HepG2 (cell line): ENCODE data around the gene DHRS1. TPM values are rescaled to one million over a fixed set of nuclear protein-coding genes. Genes with fewer than 3 reads are reported as not detected.

Experiments used
- ATAC-seq: fragments of 200-7000 bp; cut with Tn5 transposase; 3 replicates; pipeline ENCODE4 v1.9.1; 2020; ENCODE audit warnings: mild to moderate bottlenecking, moderate library complexity
- BruUV-seq: library from RNA; stranded (reverse); fragments of 400-500 nt; replicated peaks from 2 replicates; lab custom pipeline; 2021; lab: Mats Ljungman, UMichigan
- CTCF ChIA-PET: fragments of 300-600 bp; formaldehyde crosslinking; extraction: SDS; loops from one replicate; lab custom pipeline; 2021; ENCODE audit warnings: low total read pairs, inconsistent platforms, low intra/inter-chr PET ratio; lab: Yijun Ruan, JAX
- POLR2A ChIA-PET: fragments of 350-600 bp; sonication (Branson Sonifier 250); formaldehyde crosslinking; loops from one replicate; lab custom pipeline; 2020; ENCODE audit warnings: antibody characterized with exemption, inconsistent platforms; lab: Yijun Ruan, JAX
- DNase-seq: peaks from one replicate; pipeline ENCODE4 v3.0.0-alpha.2; 2015; ENCODE audit warnings: low spot score
- FAIRE-seq: peaks from 3 replicates; lab custom pipeline; 2011; peaks lifted over from hg19 to GRCh38; lab: Jason Lieb, UNC
- H2AFZ ChIP-seq: one replicate; pipeline ENCODE4 v1.6.1; 2011; ENCODE audit warnings: low read length, inconsistent platforms
- H3K27ac ChIP-seq: fragments of 300-600 bp; 3 replicates; pipeline ENCODE4 v1.8.0; 2011; ENCODE audit warnings: mixed run types, mild to moderate bottlenecking, mixed read lengths, low read length, inconsistent platforms; ENCODE audit not compliant: insufficient read depth; ENCODE audit errors: extremely low read length
- H3K27me3 ChIP-seq, 2 experiments: fragments of 200-600 bp in 1 of 2; 2 replicates in 1 of 2; 3 replicates in 1 of 2; pipeline versions ENCODE4 v1.6.0 to v1.8.0; 2011; ENCODE audit warnings: low read length in 2 of 2, mild to moderate bottlenecking in 2 of 2, moderate library complexity in 2 of 2, inconsistent platforms in 1 of 2; ENCODE audit not compliant: insufficient read depth in 2 of 2, control insufficient read depth in 1 of 2
- H3K36me3 ChIP-seq, 2 experiments: fragments of 200-600 bp in 1 of 2; replicated peaks in 1 of 2; 2 replicates in 1 of 2; 3 replicates in 1 of 2; pipeline versions ENCODE4 v1.5.1 to v1.8.0; 2011; ENCODE audit warnings: low read length in 2 of 2, inconsistent platforms in 1 of 2; ENCODE audit not compliant: insufficient read depth in 2 of 2, control insufficient read depth in 1 of 2
- H3K4me1 ChIP-seq: 2 replicates; pipeline ENCODE4 v1.5.1; 2012; ENCODE audit warnings: low read length, inconsistent platforms; ENCODE audit not compliant: insufficient read depth
- H3K4me2 ChIP-seq: 2 replicates; pipeline ENCODE4 v1.6.0; 2011; ENCODE audit warnings: low read depth, low read length, inconsistent platforms
- H3K4me3 ChIP-seq, 3 experiments: fragments of 200-600 bp in 1 of 3; sonication (generic), shearing (Covaris generic) in 1 of 3; replicated peaks in 1 of 3; 2 replicates each; pipeline ENCODE4 v1.5.1; 2011 to 2016; ENCODE audit warnings: low read length in 3 of 3, inconsistent platforms in 2 of 3, low read depth in 2 of 3, mild to moderate bottlenecking in 2 of 3, control low read depth in 1 of 3, mixed read lengths in 1 of 3; ENCODE audit not compliant: insufficient read depth in 1 of 3
- H3K79me2 ChIP-seq: one replicate; pipeline ENCODE4 v1.6.1; 2011; ENCODE audit warnings: low read length, inconsistent platforms; ENCODE audit not compliant: insufficient read depth
- H3K9ac ChIP-seq: 2 replicates; pipeline ENCODE4 v1.6.0; 2011; ENCODE audit warnings: mild to moderate bottlenecking, low read depth, low read length, inconsistent platforms; ENCODE audit not compliant: insufficient read depth
- H3K9me3 ChIP-seq: 2 replicates; pipeline ENCODE4 v1.5.1; 2012; ENCODE audit warnings: mild to moderate bottlenecking, low read length
- H4K20me1 ChIP-seq: 2 replicates; pipeline ENCODE4 v1.6.0; 2011; ENCODE audit warnings: inconsistent platforms, mild to moderate bottlenecking, low read length, moderate library complexity; ENCODE audit not compliant: insufficient read depth
- ARNTL ChIP-seq: sonication (generic); formaldehyde crosslinking; IDR thresholded peaks from 2 replicates; pipeline ENCODE4 v1.4.0; 2020; ENCODE audit warnings: mild to moderate bottlenecking, missing genetic modification reagents
- GTF3A ChIP-seq: sonication (generic); formaldehyde crosslinking; conservative IDR thresholded peaks from 2 replicates; pipeline ENCODE4 v1.4.0; 2020; ENCODE audit warnings: mild to moderate bottlenecking, missing genetic modification reagents
- RBFOX2 ChIP-seq: fragments of 200-400 bp; formaldehyde crosslinking; IDR thresholded peaks from 2 replicates; pipeline ENCODE4 v1.6.1; 2017; ENCODE audit warnings: low read depth, mild to moderate bottlenecking, low read length
- SATB2 ChIP-seq: sonication (generic); formaldehyde crosslinking; IDR thresholded peaks from 2 replicates; pipeline ENCODE4 v1.5.0; 2020; ENCODE audit warnings: missing genetic modification reagents
- SMYD3 ChIP-seq: sonication (generic); formaldehyde crosslinking; IDR thresholded peaks from 2 replicates; pipeline ENCODE4 v1.8.1; 2023; ENCODE audit warnings: mild to moderate bottlenecking, missing genetic modification reagents
- SRSF4 ChIP-seq: fragments of 200-400 bp; formaldehyde crosslinking; IDR thresholded peaks from one replicate; pipeline ENCODE4 v1.6.1; 2018; ENCODE audit warnings: mild to moderate bottlenecking, low read depth, low read length, moderate library complexity; ENCODE audit not compliant: poor library complexity, severe bottlenecking
- U2AF1 ChIP-seq: fragments of 200-400 bp; formaldehyde crosslinking; optimal IDR thresholded peaks from 2 replicates; pipeline ENCODE3; 2017; ENCODE audit warnings: mild to moderate bottlenecking, low read depth, low read length
- ZFP90 ChIP-seq: sonication (generic); formaldehyde crosslinking; IDR thresholded peaks from 2 replicates; pipeline ENCODE4 v1.8.0; 2022; ENCODE audit warnings: missing genetic modification reagents, mild to moderate bottlenecking, inconsistent platforms, borderline replicate concordance
- ZKSCAN1 ChIP-seq: fragments of 150-350 bp; IDR thresholded peaks from 2 replicates; pipeline ENCODE4 v1.6.1; 2014; ENCODE audit warnings: low read length
- ZNF253 ChIP-seq: sonication (generic); formaldehyde crosslinking; IDR thresholded peaks from 2 replicates; pipeline ENCODE4 v1.8.0; 2022; ENCODE audit warnings: mild to moderate bottlenecking, missing genetic modification reagents, borderline replicate concordance
- ZNF264 ChIP-seq: sonication (generic); formaldehyde crosslinking; IDR thresholded peaks from 2 replicates; pipeline ENCODE4 v1.4.0; 2020; ENCODE audit warnings: missing genetic modification reagents
- ZNF326 ChIP-seq: sonication (generic); formaldehyde crosslinking; IDR thresholded peaks from 2 replicates; pipeline ENCODE4 v1.4.0; 2020; ENCODE audit warnings: missing genetic modification reagents, borderline replicate concordance
- ZNF329 ChIP-seq: sonication (generic); formaldehyde crosslinking; IDR thresholded peaks from 2 replicates; pipeline ENCODE4 v1.9.0; 2021; ENCODE audit warnings: low read depth, mild to moderate bottlenecking, missing genetic modification reagents
- WGBS: methylation state at CpG from one replicate; pipeline ENCODE4 v1.1.6; 2017; ENCODE audit warnings: low lambda C conversion rate; 5-methylcytosine and 5-hydroxymethylcytosine counted together
- in situ Hi-C: cut with HindIII; loops from 2 replicates; pipeline ENCODE4 v1.10.0; 2017; ENCODE audit warnings: low pct_unique_long_range_greater_than_20kb; ENCODE audit not compliant: extremely low pct_ligation_motif_present
- intact Hi-C: fragments of 100-400 bp; cut with micrococcal nuclease; formaldehyde crosslinking; loops from one replicate; pipeline ENCODE4 v1.10.0; 2022; ENCODE audit not compliant: unreplicated experiment
- polyA plus RNA-seq, 8 experiments: library from polyadenylated mRNA; depleted of rRNA in 3 of 8; stranded (reverse) in 7 of 8; unstranded in 1 of 8; fragments of >200 nt; fragmentation: Illumina TruSeq in 4 of 8; extraction: Trizol in 4 of 8; gene quantifications; 2 replicates each; pipeline versions ENCODE4 v1.2.1 to v1.2.3, GENCODE V29; 2011 to 2016; ENCODE audit warnings: low read depth in 4 of 8, missing spikeins in 1 of 8, mixed read lengths in 1 of 8; ENCODE audit not compliant: insufficient read depth in 1 of 8
- total RNA-seq, 5 experiments: library from RNA; depleted of rRNA; stranded (reverse); fragments of >200 nt; fragmentation: Illumina TruSeq; extraction: Trizol; gene quantifications; 2 replicates each; pipeline ENCODE4 v1.2.3, GENCODE V29; 2016; ENCODE audit warnings: low read depth in 1 of 5
- TF ChIP-seq, protein P1 (sequence below): sonication (generic); formaldehyde crosslinking; IDR thresholded peaks from 2 replicates; pipeline ENCODE4 v1.5.1; 2020; ENCODE audit warnings: mild to moderate bottlenecking, missing genetic modification reagents, moderate library complexity
- TF ChIP-seq, protein P2 (sequence below): sonication (generic); formaldehyde crosslinking; IDR thresholded peaks from 2 replicates; pipeline ENCODE4 v1.5.0; 2020; ENCODE audit warnings: missing genetic modification reagents, mild to moderate bottlenecking, borderline replicate concordance
- TF ChIP-seq, protein P3 (sequence below): sonication (generic); formaldehyde crosslinking; IDR thresholded peaks from 2 replicates; pipeline ENCODE4 v1.9.0; 2022; ENCODE audit warnings: low read depth, missing genetic modification reagents

DHRS1 gene
- total and polyA plus RNA-seq, 2 of the 13 experiments (the other 11 are each of a cell fraction or from before 2014, with no cell fraction given) = 49.8 to 60.8 TPM

DNA sequence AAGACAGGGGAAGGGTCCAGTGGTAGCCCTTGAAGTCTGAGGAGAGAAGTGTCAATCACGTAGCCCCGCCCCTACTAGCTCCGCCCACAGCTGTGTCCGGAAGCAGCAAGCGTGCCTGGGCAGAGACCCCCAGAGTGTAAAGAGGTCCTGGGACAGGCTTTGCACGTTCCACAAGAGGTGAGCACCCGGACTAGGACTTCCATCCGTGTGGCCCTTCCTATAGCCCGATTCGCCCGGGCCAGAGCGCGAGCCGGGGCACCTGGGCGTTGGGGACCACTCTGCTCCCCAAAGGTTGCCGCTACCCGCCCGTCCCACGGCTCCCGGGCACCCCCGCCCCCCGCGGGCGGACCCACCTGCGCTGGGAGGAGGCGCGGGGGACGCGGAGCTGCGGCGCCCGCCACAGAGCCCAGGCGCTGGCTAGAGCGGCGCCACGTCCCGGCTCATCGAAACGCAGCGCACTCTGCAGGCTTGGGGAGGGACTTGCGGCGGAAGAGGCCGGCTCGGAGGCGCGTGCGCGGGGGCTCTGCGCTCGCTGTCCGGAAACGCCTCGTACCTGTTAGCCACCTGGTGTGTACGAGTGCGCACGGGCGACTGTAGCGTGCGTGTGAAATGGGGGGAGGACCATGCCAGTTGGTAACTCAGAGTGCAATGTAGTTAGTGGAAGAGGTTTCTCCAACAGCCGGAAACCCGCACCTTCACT is 28.3 kb downstream of the DHRS1 start, which contains the start of gene RABGGTA:
Gene RABGGTA (minus strand): TSS at position 464 of the 700 bp plus-strand sequence. CDS start 482 bp downstream, outside the sequence.
- H3K4me1 ChIP-seq = peaks cover 22% of the 10 kb centered on the region
- H3K27me3 ChIP-seq = no peaks in the 10 kb centered on the region; a peak in 1 of 5 replicates
- in situ Hi-C loops (no loop called here), intact Hi-C loops (loop anchor here (1.0 to 2.0 kb wide), 4 partner anchors 19 to 54 kb away; partner anchors contain the start of gene MDP1)
- H3K9ac ChIP-seq = peak within 1 kb of the TSS; percentile 98
- FAIRE-seq = peak; percentile 76
- H3K79me2 ChIP-seq = peaks cover 7% of the 10 kb centered on the region
- H3K27ac ChIP-seq = peak within 1 kb of the TSS; percentile 92
- peak within 1 kb of the TSS; percentile 75 for H2AFZ ChIP-seq
- H3K36me3 ChIP-seq = peaks cover 16 to 26% of the 10 kb centered on the region in 2 experiments; a peak in 4 of 5 replicates
- ChIA-PET POLR2A (interaction anchor here (0.6 to 16.5 kb wide), 55 partner anchors 9 to 1434 kb away, joined by 3 to 435 read pairs (median 7); partner anchors contain the start of genes AJUBA, BCL2L2, CARMIL3 and CBLN3), CTCF (interaction anchor here (0.6 to 2.8 kb wide), 4 partner anchors 26 to 76 kb away, joined by 3 to 33 read pairs (median 10); partner anchors contain the start of genes MDP1 and TINF2)
- H3K4me2 ChIP-seq = peak within 1 kb of the TSS; percentile 97
- H3K9me3 ChIP-seq = no peaks in the 10 kb centered on the region
- WGBS = 1% methylated on average over 61 of the region's 61 CpGs
- peak; percentile 96 for DNase-seq
- peak within 1 kb of the TSS; percentile 78 to 96 (median 78) for H3K4me3 ChIP-seq
- peak; percentile 95 for ATAC-seq
- no peaks in the 10 kb centered on the region for H4K20me1 ChIP-seq
- no TSS peak for BruUV-seq
- peak; percentile 97 for TF ChIP-seq SRSF4
- peak; percentile 99 for TF ChIP-seq U2AF1
- peak; percentile 94 for TF ChIP-seq ARNTL (CRISPR knock-in tag)
- TF ChIP-seq ZNF329 (CRISPR knock-in tag) = peak; percentile 94
- TF ChIP-seq, protein P1, sequence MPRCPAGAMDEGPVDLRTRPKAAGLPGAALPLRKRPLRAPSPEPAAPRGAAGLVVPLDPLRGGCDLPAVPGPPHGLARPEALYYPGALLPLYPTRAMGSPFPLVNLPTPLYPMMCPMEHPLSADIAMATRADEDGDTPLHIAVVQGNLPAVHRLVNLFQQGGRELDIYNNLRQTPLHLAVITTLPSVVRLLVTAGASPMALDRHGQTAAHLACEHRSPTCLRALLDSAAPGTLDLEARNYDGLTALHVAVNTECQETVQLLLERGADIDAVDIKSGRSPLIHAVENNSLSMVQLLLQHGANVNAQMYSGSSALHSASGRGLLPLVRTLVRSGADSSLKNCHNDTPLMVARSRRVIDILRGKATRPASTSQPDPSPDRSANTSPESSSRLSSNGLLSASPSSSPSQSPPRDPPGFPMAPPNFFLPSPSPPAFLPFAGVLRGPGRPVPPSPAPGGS = peak; percentile 100
- TF ChIP-seq, protein P2, sequence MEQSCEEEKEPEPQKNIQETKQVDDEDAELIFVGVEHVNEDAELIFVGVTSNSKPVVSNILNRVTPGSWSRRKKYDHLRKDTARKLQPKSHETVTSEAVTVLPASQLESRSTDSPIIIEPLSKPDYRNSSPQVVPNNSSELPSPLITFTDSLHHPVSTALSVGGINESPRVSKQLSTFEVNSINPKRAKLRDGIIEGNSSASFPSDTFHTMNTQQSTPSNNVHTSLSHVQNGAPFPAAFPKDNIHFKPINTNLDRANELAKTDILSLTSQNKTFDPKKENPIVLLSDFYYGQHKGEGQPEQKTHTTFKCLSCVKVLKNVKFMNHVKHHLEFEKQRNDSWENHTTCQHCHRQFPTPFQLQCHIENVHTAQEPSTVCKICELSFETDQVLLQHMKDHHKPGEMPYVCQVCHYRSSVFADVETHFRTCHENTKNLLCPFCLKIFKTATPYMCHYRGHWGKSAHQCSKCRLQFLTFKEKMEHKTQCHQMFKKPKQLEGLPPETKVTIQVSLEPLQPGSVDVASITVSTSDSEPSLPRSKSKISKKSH (CRISPR knock-in tag) = peak; percentile 99
- peak; percentile 92; the same call in 1 of the 2 replicates for TF ChIP-seq ZNF253 (CRISPR knock-in tag)
- peak; percentile 100 for TF ChIP-seq RBFOX2
- TF ChIP-seq ZNF326 = no peak; the same call in 1 of the 2 replicates
- TF ChIP-seq SATB2 (CRISPR knock-in tag) = peak; percentile 99
- TF ChIP-seq, protein P3, sequence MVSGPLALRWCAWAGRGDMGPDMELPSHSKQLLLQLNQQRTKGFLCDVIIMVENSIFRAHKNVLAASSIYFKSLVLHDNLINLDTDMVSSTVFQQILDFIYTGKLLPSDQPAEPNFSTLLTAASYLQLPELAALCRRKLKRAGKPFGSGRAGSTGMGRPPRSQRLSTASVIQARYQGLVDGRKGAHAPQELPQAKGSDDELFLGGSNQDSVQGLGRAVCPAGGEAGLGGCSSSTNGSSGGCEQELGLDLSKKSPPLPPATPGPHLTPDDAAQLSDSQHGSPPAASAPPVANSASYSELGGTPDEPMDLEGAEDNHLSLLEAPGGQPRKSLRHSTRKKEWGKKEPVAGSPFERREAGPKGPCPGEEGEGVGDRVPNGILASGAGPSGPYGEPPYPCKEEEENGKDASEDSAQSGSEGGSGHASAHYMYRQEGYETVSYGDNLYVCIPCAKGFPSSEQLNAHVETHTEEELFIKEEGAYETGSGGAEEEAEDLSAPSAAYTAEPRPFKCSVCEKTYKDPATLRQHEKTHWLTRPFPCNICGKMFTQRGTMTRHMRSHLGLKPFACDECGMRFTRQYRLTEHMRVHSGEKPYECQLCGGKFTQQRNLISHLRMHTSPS = peak; percentile 48; the same call in 1 of the 2 replicates
- TF ChIP-seq ZKSCAN1 = no peak; the same call in 1 of the 2 replicates
- TF ChIP-seq SMYD3 = peak; percentile 100
- TF ChIP-seq GTF3A (CRISPR knock-in tag) = peak; percentile 99
- TF ChIP-seq ZFP90 (CRISPR knock-in tag) = peak; percentile 99
- TF ChIP-seq ZNF264 (CRISPR knock-in tag) = peak; percentile 99
